ENCODE results near the gene HORMAD2. TPM values are rescaled to one million over a fixed set of nuclear protein-coding genes. Genes with fewer than 3 reads are reported as not detected.
"Not testable (repeated sequence)": the region's sequence is repeated elsewhere in the genome, so short reads cannot be mapped to it uniquely, and the experiment has no call there.

The HORMAD2 gene
- polyA plus RNA-seq, 3 donors from 2014 or later = not detected

- H3K27ac Mint-ChIP-seq = no peak overlapping the region
- H3K36me3 Mint-ChIP-seq = peaks cover 0 to 7% (median 6%) of the 10 kb centered on the region in 3 donors
- H3K4me1 Mint-ChIP-seq = no peaks in the 10 kb centered on the region
These were observed 16.1 kb upstream of the HORMAD2 start for GRCh38 chr22:30064172-30064571.

GRCh38 chr22:30073743-30074142 lies 6.5 kb upstream of the HORMAD2 start:
- H3K4me3 Mint-ChIP-seq = no peak overlapping the region
- peaks cover 3 to 8% (median 8%) of the 10 kb centered on the region in 3 donors for H3K27me3 Mint-ChIP-seq (ENCODE audit: low read depth in 3 of 3)
- H3K9me3 Mint-ChIP-seq = no peaks in the 10 kb centered on the region
- peaks cover 2 to 4% of the 10 kb centered on the region in 2 donors for H3K4me1 Mint-ChIP-seq
- no peak for DNase-seq
- H3K27ac Mint-ChIP-seq = no peak overlapping the region
- no peaks in the 10 kb centered on the region for H3K36me3 Mint-ChIP-seq

More at GRCh38 chr22:30064172-30064571, 16.1 kb upstream of the HORMAD2 start:
- Mint-ChIP-seq H3K9me3 (peaks cover 5 to 26% (median 18%) of the 10 kb centered on the region in 6 donors), H3K27me3 (ENCODE audit: low read depth in 3 of 3) (peaks cover 4 to 9% (median 6%) of the 10 kb centered on the region in 3 donors), H3K4me3 (no peak overlapping the region)
- DNase-seq = no peak

GRCh38 chr22:30074147-30074546 lies 6.1 kb upstream of the HORMAD2 start:
- Mint-ChIP-seq H3K4me1 (peaks cover 2 to 8% of the 10 kb centered on the region in 2 donors), H3K36me3 (no peaks in the 10 kb centered on the region), H3K27ac (no peak overlapping the region), H3K9me3 (no peaks in the 10 kb centered on the region), H3K27me3 (ENCODE audit: low read depth in 3 of 3) (peaks cover 4 to 12% (median 7%) of the 10 kb centered on the region in 3 donors), H3K4me3 (no peak overlapping the region)
- DNase-seq = no peak

GRCh38 chr22:30074994-30075393 lies 5.3 kb upstream of the HORMAD2 start:
- Mint-ChIP-seq H3K9me3 (no peaks in the 10 kb centered on the region), H3K27me3 (ENCODE audit: low read depth in 3 of 3) (peaks cover 4 to 14% (median 10%) of the 10 kb centered on the region in 3 donors), H3K27ac (no peak overlapping the region), H3K4me3 (no peak overlapping the region), H3K4me1 (peaks cover 2 to 8% of the 10 kb centered on the region in 2 donors), H3K36me3 (no peaks in the 10 kb centered on the region)
- DNase-seq = no peak

DNA sequence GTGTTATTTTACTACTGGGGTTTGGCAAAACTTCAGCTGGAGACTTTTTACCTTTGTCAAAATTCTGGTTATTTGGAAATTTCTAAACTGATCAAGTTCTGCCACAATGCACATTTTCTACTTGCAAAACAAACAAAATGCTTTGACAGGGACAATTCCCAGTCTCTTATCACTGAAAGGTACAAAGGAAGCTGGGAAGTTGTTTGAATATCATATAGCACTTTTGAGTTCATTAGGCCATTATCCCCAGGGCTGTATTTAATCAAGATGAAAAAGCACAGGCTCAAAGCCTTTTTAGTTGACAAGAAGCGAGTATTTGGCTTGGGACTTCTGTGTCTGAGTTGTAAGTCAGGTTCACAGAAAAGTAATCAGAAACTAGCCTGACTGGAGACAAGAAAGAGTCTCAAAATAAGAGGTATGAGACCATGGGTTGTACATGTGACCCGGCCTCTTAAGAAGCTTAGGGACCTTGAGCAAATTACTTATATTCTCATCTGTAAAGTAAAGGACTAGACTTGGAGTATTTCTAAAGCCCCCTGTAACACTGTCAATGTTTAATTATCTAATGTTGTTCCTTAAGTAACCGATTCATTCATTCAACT lies 2.9 kb upstream of the HORMAD2 start:
- H3K36me3 Mint-ChIP-seq = no peaks in the 10 kb centered on the region
- H3K9me3 Mint-ChIP-seq = peaks cover 0 to 2% (median 0%) of the 10 kb centered on the region in 6 donors
- peaks cover 4 to 21% (median 9%) of the 10 kb centered on the region in 3 donors for H3K27me3 Mint-ChIP-seq (ENCODE audit: low read depth in 3 of 3)
- H3K4me3 Mint-ChIP-seq = no peak overlapping the region
- DNase-seq = no peak
- H3K27ac Mint-ChIP-seq = no peak overlapping the region
- peaks cover 6 to 12% of the 10 kb centered on the region in 2 donors for H3K4me1 Mint-ChIP-seq

DNA sequence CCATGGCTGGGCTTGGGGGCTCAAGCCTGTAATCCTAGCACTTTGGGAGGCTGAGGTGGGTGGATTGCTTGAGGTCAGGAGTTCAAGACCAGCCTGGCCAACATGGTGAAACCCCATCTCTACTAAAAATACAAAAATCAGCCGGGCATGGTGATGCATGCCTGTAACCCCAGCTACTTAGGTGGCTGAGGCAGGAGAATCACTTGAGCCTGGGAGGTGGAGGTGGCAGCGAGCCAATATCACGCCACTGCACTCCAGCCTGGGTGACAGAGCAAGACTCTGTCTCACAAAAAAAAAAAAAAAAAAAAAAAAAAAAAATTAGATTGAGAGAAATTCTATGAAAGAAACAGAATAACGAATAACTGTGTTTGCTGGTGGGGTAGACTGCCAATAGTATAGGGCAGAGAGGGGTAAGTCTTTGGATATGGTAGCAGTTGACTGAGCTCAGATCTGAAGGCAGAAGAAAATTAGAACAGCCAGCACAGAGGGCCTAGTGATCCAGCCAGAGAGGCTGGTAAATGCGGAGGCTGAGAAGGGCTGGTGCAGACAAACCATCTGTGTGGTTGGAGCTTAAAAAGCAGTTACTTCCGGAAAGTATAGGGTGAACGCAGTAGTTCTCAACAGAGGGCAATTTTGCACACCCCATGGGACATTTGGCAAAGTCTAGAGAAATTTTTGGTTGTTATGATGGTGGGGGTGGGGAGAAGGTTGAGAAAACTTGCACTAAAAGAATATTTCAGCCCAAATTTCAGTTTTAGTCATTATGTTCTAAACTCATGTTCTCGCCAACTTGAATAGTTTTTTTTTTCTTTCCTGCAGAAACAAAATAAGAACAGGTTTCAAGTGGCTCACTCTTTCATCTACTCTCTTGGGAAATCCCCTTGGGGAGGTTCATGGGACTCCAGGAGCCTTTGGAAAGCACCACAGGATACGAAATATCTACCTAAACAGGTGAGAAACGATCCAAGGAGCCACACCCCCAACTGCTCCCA lies 1.6 kb upstream of the HORMAD2 start:
- H3K27me3 Mint-ChIP-seq (ENCODE audit: low read depth in 3 of 3) = peaks cover 8 to 21% (median 9%) of the 10 kb centered on the region in 3 donors
- peak overlapping the region in 2 of 5 donors; percentile 31 to 32 for H3K4me3 Mint-ChIP-seq
- H3K4me1 Mint-ChIP-seq = peaks cover 6 to 12% of the 10 kb centered on the region in 2 donors
- H3K36me3 Mint-ChIP-seq = no peaks in the 10 kb centered on the region
- peak overlapping the region in 1 of 6 donors; percentile 62 for H3K27ac Mint-ChIP-seq
- peaks cover 0 to 2% (median 0%) of the 10 kb centered on the region in 6 donors for H3K9me3 Mint-ChIP-seq
- DNase-seq = no peak

- Mint-ChIP-seq H3K9me3 (peaks cover 0 to 2% (median 0%) of the 10 kb centered on the region in 6 donors), H3K36me3 (peaks cover 0 to 5% (median 0%) of the 10 kb centered on the region in 3 donors), H3K27me3 (ENCODE audit: low read depth in 3 of 3) (peaks cover 8 to 24% (median 9%) of the 10 kb centered on the region in 3 donors), H3K4me3 (no peak overlapping the region), H3K27ac (no peak overlapping the region), H3K4me1 (peaks cover 6 to 12% of the 10 kb centered on the region in 2 donors)
- DNase-seq = no peak
These were observed 541 bp downstream of the HORMAD2 start for GRCh38 chr22:30080805-30081204.

- H3K27me3 Mint-ChIP-seq (ENCODE audit: low read depth in 3 of 3) = peaks cover 1 to 14% (median 5%) of the 10 kb centered on the region in 3 donors
- no peak for DNase-seq
- no peak overlapping the region for H3K27ac Mint-ChIP-seq
- no peak overlapping the region for H3K4me3 Mint-ChIP-seq
- H3K36me3 Mint-ChIP-seq = peaks cover 0 to 5% (median 0%) of the 10 kb centered on the region in 3 donors
- no peaks in the 10 kb centered on the region for H3K4me1 Mint-ChIP-seq
- no peaks in the 10 kb centered on the region for H3K9me3 Mint-ChIP-seq
These were observed 6.2 kb downstream of the HORMAD2 start for GRCh38 chr22:30086496-30086895.

- not testable (repeated sequence) for DNase-seq, H3K36me3 Mint-ChIP-seq, H3K27ac Mint-ChIP-seq, H3K4me3 Mint-ChIP-seq, H3K4me1 Mint-ChIP-seq, H3K9me3 Mint-ChIP-seq
- peaks cover 1 to 14% (median 5%) of the 10 kb centered on the region in 3 donors for H3K27me3 Mint-ChIP-seq (ENCODE audit: low read depth in 3 of 3)
These were observed 6.8 kb downstream of the HORMAD2 start for GRCh38 chr22:30087037-30087436.

DNA sequence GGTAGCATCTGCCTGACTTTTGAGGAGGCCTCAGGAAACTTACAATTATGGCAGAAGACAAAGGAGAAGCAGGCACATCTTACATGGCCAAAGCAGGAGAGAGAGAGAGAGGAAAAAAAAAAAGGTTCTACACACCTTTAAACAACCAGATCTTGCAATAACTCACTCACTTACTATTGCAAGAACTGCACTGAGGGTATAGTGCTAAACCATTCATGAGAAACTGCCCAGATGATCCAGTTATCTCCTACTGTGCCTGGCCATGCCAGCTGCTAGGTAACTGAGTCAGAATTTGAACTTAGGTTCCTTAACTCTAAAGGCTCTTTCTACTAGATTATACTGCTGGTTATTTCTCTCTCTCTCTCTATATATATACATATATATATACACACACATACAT lies 7.3 kb downstream of the HORMAD2 start:
- peaks cover 0 to 5% (median 0%) of the 10 kb centered on the region in 3 donors for H3K36me3 Mint-ChIP-seq
- DNase-seq = no peak
- peaks cover 1 to 14% (median 8%) of the 10 kb centered on the region in 3 donors for H3K27me3 Mint-ChIP-seq (ENCODE audit: low read depth in 3 of 3)
- H3K4me3 Mint-ChIP-seq = no peak overlapping the region
- no peak overlapping the region for H3K27ac Mint-ChIP-seq
- H3K4me1 Mint-ChIP-seq = no peaks in the 10 kb centered on the region
- H3K9me3 Mint-ChIP-seq = no peaks in the 10 kb centered on the region

DNA sequence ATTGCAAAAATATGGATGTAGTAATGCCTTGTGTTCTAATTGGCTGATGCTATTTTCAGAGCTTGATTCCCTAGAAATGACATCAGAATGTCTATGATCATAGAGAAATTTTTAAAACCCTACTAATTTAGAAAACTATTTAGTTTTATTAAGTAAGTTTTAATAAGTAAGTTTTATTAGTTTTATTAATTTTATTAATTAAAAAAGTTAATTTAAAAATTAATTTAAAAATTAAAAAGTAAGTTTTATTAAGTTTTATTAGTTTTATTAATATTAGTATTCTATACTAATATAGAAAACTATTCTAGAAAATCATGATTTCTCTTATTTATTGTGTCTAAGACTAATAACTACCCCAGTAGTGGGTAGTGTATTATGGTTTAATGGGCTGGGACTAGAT lies 8.2 kb downstream of the HORMAD2 start:
- Mint-ChIP-seq H3K27me3 (ENCODE audit: low read depth in 3 of 3) (peaks cover 1 to 17% (median 4%) of the 10 kb centered on the region in 3 donors), H3K36me3 (peaks cover 0 to 5% (median 0%) of the 10 kb centered on the region in 3 donors), H3K4me1 (no peaks in the 10 kb centered on the region), H3K27ac (no peak overlapping the region), H3K9me3 (peaks cover 0 to 4% (median 0%) of the 10 kb centered on the region in 6 donors), H3K4me3 (no peak overlapping the region)
- DNase-seq = no peak

GRCh38 chr22:30089655-30089974 lies 9.4 kb downstream of the HORMAD2 start:
- Mint-ChIP-seq H3K36me3 (no peaks in the 10 kb centered on the region), H3K27me3 (ENCODE audit: low read depth in 3 of 3) (peaks cover 0 to 14% (median 4%) of the 10 kb centered on the region in 3 donors), H3K27ac (no peak overlapping the region), H3K9me3 (peaks cover 0 to 4% (median 0%) of the 10 kb centered on the region in 6 donors), H3K4me3 (no peak overlapping the region), H3K4me1 (no peaks in the 10 kb centered on the region)
- no peak for DNase-seq

- no peak overlapping the region for H3K4me3 Mint-ChIP-seq
- DNase-seq = no peak
- peaks cover 0 to 4% (median 0%) of the 10 kb centered on the region in 6 donors for H3K9me3 Mint-ChIP-seq
- H3K4me1 Mint-ChIP-seq = no peaks in the 10 kb centered on the region
- no peak overlapping the region for H3K27ac Mint-ChIP-seq
- H3K36me3 Mint-ChIP-seq = no peaks in the 10 kb centered on the region
- H3K27me3 Mint-ChIP-seq (ENCODE audit: low read depth in 3 of 3) = peaks cover 0 to 11% (median 3%) of the 10 kb centered on the region in 3 donors
These were observed 12.4 kb downstream of the HORMAD2 start for GRCh38 chr22:30092686-30093085.

- H3K9me3 Mint-ChIP-seq = peaks cover 0 to 4% (median 0%) of the 10 kb centered on the region in 6 donors
- H3K4me3 Mint-ChIP-seq = no peak overlapping the region
- DNase-seq = no peak
- H3K27me3 Mint-ChIP-seq (ENCODE audit: low read depth in 3 of 3) = peaks cover 0 to 9% (median 3%) of the 10 kb centered on the region in 3 donors
- H3K36me3 Mint-ChIP-seq = no peaks in the 10 kb centered on the region
- no peak overlapping the region for H3K27ac Mint-ChIP-seq
- no peaks in the 10 kb centered on the region for H3K4me1 Mint-ChIP-seq
These were observed 14.5 kb downstream of the HORMAD2 start for GRCh38 chr22:30094804-30095203.

Data from immature natural killer cell (primary cell).